Activated naive CD8-positive, alpha-beta T cell (primary cell): ENCODE results near the gene GAB1.

Experiments
- H3K27ac Mint-ChIP-seq: one replicate; pipeline ENCODE4 v1.8.0; 2021; ENCODE audit warnings: mixed read lengths
- H3K27me3 Mint-ChIP-seq: one replicate; pipeline ENCODE4 v1.8.0; 2021; ENCODE audit warnings: mixed read lengths
- H3K36me3 Mint-ChIP-seq: one replicate; pipeline ENCODE4 v1.8.0; 2021; ENCODE audit warnings: mixed read lengths
- H3K4me1 Mint-ChIP-seq: one replicate; pipeline ENCODE4 v1.8.0; 2021; ENCODE audit warnings: low read depth, mixed read lengths
- H3K4me3 Mint-ChIP-seq: one replicate; pipeline ENCODE4 v1.8.0; 2021; ENCODE audit warnings: mild to moderate bottlenecking, mixed read lengths
- H3K9me3 Mint-ChIP-seq: one replicate; pipeline ENCODE4 v1.8.0; 2021; ENCODE audit warnings: low read depth, mixed read lengths

Gene GAB1

DNA sequence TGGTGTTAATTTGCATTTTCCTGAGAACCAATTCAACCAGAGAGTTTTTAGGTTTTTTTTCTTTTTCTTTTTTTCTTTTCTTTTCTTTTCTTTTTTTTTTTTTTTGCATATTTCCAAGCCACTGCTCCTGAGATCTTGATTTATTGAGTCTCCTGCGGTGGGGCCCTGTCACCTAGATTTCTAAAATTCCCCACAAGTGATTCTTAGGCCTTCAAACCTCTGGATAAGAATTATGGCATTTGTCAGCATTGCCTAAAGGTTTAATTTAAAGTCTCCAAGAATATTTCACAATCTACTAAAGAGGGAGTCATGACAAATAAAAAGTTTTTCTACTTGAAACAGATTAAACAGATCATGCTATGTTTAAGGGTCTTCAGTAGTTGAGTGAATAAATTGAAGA lies 84.9 kb downstream of the GAB1 start:
- Mint-ChIP-seq H3K9me3 (no peaks in the 10 kb centered on the region), H3K4me3 (no peak overlapping the region), H3K36me3 (no peaks in the 10 kb centered on the region), H3K27me3 (no peaks in the 10 kb centered on the region), H3K4me1 (no peaks in the 10 kb centered on the region), H3K27ac (no peak overlapping the region)

DNA sequence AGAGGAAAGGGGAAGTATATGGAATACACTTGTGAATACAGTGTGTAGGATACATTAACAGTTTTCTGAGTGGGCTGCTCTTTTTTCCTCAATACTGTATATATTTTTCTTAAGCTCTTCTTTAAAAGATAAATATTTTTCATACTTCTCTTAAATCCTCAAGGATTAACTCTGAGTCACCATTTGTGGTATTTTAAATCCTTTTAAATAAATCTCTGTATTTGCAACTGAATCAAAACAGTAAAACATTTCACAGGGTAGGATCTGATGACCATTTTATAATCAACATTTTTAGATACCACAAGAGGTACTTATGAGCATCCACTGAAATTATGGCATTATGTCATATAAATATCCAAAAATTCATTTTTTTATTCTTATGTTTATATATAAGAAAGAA lies 87.6 kb downstream of the GAB1 start:
- H3K4me3 Mint-ChIP-seq = no peak overlapping the region
- H3K27ac Mint-ChIP-seq = no peak overlapping the region
- H3K27me3 Mint-ChIP-seq = no peaks in the 10 kb centered on the region
- H3K4me1 Mint-ChIP-seq = no peaks in the 10 kb centered on the region
- H3K9me3 Mint-ChIP-seq = no peaks in the 10 kb centered on the region
- no peaks in the 10 kb centered on the region for H3K36me3 Mint-ChIP-seq

DNA sequence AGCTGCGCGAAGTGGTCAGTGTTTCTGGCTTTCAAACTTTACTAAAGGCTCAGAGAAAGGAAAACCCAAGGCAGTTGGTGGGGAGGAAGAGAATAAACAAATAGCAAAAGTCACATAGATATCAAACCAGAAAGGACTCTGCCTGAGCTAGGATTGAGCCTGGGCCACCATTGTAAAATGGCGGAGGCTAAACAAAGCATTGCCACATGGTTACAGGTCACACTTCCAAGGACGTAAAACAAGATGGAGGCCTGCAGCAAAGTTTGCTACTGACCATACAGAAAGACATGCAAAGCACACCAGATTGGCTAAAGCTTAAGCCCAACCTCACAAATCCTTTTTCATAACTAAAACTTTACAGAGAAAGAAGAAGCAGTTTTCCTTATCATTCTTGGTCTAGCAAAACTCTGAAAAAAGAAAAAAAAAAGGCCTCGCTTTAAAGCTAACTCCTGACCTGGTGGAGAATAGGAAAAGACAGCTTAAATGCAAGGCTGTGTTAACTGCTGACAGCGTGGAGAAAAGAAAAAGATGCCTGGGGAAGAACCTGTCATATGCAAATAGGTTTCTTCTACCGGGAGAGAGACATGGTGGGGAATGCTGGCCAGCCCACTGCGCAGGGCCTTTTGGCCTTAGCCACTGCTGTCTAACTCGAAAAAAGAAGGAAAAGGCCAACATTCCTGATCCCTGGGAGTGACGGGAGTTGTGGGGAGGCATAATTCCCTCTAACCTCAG lies 95.0 kb downstream of the GAB1 start:
- Mint-ChIP-seq H3K4me1 (no peaks in the 10 kb centered on the region), H3K9me3 (no peaks in the 10 kb centered on the region), H3K27me3 (no peaks in the 10 kb centered on the region), H3K4me3 (no peak overlapping the region), H3K27ac (no peak overlapping the region), H3K36me3 (no peaks in the 10 kb centered on the region)

DNA sequence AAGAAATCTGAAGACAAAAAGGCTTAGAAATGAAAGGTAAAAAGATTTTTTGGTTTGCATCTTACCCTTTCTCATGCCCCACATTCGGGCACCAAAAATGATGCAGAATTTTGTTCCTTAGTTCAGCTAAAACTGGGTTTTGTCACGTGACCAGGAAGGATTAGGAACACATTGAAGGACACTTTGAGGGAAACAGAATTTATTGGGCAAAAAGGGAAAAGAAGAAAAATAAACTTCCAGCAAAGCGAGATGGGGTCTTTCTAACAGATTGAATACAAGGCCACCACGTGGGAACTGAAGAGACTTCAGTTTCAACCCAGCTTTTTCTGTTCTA lies 95.5 kb downstream of the GAB1 start:
- H3K27me3 Mint-ChIP-seq = no peaks in the 10 kb centered on the region
- H3K4me3 Mint-ChIP-seq = no peak overlapping the region
- no peaks in the 10 kb centered on the region for H3K4me1 Mint-ChIP-seq
- H3K36me3 Mint-ChIP-seq = no peaks in the 10 kb centered on the region
- no peak overlapping the region for H3K27ac Mint-ChIP-seq
- H3K9me3 Mint-ChIP-seq = no peaks in the 10 kb centered on the region

DNA sequence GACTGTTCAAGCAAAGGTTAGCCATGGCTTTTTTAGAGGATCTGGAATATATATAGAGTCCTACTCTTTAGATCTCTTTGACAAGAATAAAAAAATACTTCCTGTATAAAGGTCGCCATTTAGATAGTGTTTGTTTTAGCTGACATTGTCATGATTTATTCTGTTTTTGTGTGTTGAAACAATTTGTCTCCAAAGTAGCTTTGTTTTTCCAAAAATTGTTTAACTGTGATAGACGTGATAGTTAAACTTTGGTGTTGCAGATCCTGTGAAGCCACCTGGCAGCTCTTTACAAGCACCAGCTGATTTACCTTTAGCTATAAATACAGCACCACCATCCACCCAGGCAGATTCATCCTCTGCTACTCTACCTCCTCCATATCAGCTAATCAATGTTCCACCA lies 96.6 kb downstream of the GAB1 start:
- H3K9me3 Mint-ChIP-seq = no peaks in the 10 kb centered on the region
- no peaks in the 10 kb centered on the region for H3K27me3 Mint-ChIP-seq
- H3K27ac Mint-ChIP-seq = no peak overlapping the region
- H3K36me3 Mint-ChIP-seq = no peaks in the 10 kb centered on the region
- no peaks in the 10 kb centered on the region for H3K4me1 Mint-ChIP-seq
- H3K4me3 Mint-ChIP-seq = no peak overlapping the region

DNA sequence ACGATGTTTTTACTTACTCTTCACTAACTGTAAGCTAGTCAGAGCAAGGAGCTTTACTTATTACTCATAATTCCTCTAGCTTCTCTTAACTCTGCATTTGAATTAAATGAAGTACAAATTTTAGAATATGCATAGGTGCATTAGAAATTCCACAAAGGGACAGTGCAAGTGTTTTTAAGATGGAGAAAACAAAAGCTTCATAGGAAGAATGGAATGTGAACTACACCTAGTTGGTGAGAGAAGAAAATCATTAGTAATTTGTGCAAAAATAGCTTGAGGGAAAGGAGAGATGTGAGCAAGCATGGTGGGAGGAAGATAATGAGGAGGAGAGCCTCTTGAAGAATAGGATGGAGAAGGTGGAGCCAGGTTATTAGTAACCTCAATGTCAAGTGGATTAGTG lies 99.3 kb downstream of the GAB1 start:
- H3K9me3 Mint-ChIP-seq = no peaks in the 10 kb centered on the region
- no peak overlapping the region for H3K4me3 Mint-ChIP-seq
- H3K27ac Mint-ChIP-seq = no peak overlapping the region
- H3K36me3 Mint-ChIP-seq = no peaks in the 10 kb centered on the region
- peaks cover 2% of the 10 kb centered on the region for H3K27me3 Mint-ChIP-seq
- no peaks in the 10 kb centered on the region for H3K4me1 Mint-ChIP-seq

DNA sequence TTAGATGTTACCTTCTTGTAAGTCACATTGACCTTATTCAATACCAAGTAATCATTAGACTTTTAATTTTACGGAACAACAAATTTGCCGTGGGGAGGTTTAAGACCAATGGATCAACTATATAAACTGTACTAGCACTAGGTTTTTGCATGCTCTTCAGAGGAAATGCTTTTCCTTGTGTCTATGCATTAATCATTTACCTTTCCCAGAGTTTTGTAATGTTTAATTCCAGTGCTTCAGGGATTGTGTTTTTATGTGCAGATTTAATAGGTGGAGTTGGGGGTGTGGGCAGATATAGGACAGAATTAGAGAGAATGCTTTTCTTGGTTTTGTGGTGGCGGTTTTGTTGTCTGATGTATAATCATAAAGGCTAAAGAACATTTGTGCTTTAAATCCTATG lies 100.8 kb downstream of the GAB1 start:
- Mint-ChIP-seq H3K4me3 (no peak overlapping the region), H3K36me3 (no peaks in the 10 kb centered on the region), H3K27me3 (peaks cover 2% of the 10 kb centered on the region), H3K4me1 (no peaks in the 10 kb centered on the region), H3K27ac (no peak overlapping the region), H3K9me3 (no peaks in the 10 kb centered on the region)

DNA sequence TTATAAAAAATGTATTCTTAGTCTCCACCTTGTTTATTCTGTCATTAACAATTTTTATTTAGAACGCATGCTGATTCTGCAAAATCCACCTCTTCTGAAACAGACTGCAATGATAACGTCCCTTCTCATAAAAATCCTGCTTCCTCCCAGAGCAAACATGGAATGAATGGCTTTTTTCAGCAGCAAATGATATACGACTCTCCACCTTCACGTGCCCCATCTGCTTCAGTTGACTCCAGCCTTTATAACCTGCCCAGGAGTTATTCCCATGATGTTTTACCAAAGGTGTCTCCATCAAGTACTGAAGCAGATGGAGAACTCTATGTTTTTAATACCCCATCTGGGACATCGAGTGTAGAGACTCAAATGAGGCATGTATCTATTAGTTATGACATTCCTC lies 101.3 kb downstream of the GAB1 start:
- Mint-ChIP-seq H3K36me3 (no peaks in the 10 kb centered on the region), H3K4me1 (no peaks in the 10 kb centered on the region), H3K27ac (no peak overlapping the region), H3K9me3 (no peaks in the 10 kb centered on the region), H3K27me3 (peaks cover 2% of the 10 kb centered on the region), H3K4me3 (no peak overlapping the region)

DNA sequence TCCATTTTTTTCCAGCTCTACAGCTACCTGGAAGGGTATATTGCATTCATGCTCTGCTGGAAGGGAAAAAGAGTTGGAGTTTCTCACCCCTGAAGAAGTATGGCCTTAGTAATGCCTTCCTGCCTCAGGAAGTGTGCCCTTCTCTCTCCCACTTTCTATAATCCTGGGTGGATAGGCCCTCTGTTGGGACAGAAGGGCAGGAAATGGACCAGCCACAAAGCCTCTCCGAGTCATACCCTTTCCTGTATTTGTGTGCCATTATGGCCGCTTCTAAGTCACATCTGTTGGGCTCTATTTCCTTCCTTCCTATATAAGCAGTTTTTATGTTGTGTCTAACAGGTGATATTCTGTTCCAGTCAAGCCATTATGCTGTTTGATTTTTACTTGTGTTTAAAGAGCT lies 102.0 kb downstream of the GAB1 start:
- Mint-ChIP-seq H3K4me3 (no peak overlapping the region), H3K4me1 (no peaks in the 10 kb centered on the region), H3K27me3 (peaks cover 2% of the 10 kb centered on the region), H3K27ac (no peak overlapping the region), H3K36me3 (no peaks in the 10 kb centered on the region), H3K9me3 (no peaks in the 10 kb centered on the region)

DNA sequence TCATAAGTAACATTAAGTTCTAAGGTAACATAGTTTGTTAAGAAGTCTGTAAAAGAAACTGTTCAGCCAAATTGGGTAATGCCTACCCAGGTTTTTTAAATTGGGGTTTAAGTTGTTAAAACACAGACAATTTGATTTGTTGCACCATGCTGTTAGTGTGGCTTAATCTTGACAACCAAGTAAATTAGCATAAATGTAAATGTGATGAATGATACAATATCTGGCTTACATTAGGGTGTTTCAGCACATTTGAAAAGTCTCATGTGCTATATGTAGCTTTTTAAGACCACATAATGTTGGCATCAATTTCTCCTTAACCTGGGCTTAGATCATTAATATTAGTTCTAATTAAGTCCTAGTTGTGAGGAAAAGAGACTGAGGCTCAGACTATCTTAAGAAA lies 104.4 kb downstream of the GAB1 start:
- no peaks in the 10 kb centered on the region for H3K9me3 Mint-ChIP-seq
- H3K36me3 Mint-ChIP-seq = no peaks in the 10 kb centered on the region
- no peaks in the 10 kb centered on the region for H3K4me1 Mint-ChIP-seq
- H3K27ac Mint-ChIP-seq = no peak overlapping the region
- no peak overlapping the region for H3K4me3 Mint-ChIP-seq
- H3K27me3 Mint-ChIP-seq = peaks cover 5% of the 10 kb centered on the region

DNA sequence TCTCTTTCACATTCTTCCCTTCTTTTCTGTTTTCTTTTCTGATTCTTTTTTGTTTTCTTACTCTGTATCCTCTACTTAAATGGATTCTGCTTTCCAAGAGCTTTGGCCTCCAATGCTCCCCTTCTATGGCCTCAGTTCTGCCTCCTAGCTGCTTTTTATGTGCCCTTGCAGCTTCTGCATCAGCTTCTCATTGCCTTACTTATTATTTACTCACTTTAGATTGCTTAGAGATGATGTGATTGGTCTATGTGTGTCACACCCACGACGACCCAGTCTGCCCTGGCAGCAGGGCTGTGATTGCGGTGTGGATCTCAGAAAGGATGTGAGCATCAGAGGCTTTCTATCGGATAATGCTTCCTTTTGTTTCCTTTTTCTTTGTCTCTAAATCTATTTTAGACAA lies 105.0 kb downstream of the GAB1 start:
- H3K36me3 Mint-ChIP-seq = no peaks in the 10 kb centered on the region
- no peaks in the 10 kb centered on the region for H3K9me3 Mint-ChIP-seq
- H3K4me1 Mint-ChIP-seq = no peaks in the 10 kb centered on the region
- no peak overlapping the region for H3K27ac Mint-ChIP-seq
- H3K27me3 Mint-ChIP-seq = peaks cover 5% of the 10 kb centered on the region
- H3K4me3 Mint-ChIP-seq = no peak overlapping the region

DNA sequence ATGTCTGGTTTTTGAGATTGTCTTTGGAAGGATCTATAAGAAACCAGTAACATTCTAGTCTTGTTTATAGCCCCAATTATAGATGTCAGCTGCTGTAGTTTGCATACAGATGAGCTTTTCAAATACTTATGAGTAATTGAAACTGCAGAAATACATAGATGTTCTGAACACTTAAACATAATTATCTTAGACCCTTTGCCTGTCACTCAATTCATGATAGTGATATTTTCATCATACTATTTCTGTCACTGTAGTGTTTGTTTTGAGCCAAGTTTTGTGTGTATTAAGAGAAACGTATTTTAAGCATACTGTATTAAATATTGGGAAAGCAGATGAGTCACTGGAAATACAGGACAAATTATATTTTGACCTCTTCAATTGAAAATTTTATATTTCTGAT lies 107.1 kb downstream of the GAB1 start:
- Mint-ChIP-seq H3K27ac (no peak overlapping the region), H3K36me3 (no peaks in the 10 kb centered on the region), H3K9me3 (no peaks in the 10 kb centered on the region), H3K4me3 (no peak overlapping the region), H3K27me3 (peaks cover 5% of the 10 kb centered on the region), H3K4me1 (no peaks in the 10 kb centered on the region)

DNA sequence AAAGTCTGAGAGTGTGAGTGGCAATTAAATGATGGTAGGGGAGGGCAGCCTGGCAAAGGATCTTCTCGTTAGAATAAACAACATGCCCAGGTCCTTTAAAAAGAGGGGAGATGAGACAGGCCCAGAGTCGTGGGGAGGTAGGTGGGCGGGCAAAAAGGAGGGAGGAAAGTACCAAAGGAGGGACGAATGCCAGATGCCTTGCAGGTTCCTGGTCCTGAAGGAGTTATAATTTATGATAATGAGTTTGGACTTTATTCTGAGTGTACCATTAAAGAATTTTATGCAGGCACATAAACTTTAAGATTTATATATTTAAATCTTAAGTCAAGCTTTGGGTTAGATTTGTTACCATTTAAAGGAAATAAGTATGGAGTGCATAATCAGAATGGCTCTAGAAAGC lies 114.5 kb downstream of the GAB1 start:
- Mint-ChIP-seq H3K27ac (no peak overlapping the region), H3K27me3 (peaks cover 3% of the 10 kb centered on the region), H3K36me3 (no peaks in the 10 kb centered on the region), H3K4me1 (no peaks in the 10 kb centered on the region), H3K9me3 (no peaks in the 10 kb centered on the region), H3K4me3 (no peak overlapping the region)

DNA sequence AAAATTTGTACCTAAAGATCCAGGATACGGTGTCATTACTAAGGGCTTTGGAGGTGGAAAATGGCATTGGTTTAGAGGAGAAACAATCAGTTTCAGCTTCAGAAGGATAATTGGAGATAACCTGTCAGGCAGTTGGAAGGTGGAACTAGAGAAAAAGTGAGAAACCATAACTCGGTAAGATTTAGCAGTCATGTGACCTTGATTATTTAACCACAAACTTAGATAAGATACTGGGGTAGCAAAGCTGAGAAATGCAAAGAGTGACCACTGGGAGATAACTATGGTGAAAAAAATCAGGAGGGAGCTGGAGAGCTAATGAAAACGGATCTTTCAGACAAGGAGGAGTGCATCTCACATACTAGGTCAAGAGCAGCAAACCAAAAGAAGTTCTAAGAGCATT lies 118.5 kb downstream of the GAB1 start:
- no peak overlapping the region for H3K27ac Mint-ChIP-seq

DNA sequence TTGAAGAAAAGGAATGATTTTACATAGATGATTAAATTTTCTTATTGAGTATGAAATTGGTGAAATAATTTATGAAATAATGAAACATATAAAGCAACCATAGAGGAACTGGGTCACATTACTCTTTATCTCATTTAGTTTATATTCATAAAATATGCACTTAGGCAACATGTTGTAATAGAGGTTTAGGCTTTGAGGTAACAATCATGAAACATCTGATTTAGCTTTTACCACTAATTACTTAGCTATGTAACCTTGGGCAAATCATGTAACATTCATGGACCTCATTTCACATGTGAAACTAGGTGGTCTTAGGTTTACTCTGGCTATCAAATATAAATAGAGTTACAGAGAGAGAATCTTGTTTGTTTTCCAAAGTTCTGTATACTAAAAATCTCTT lies 122.3 kb downstream of the GAB1 start:
- Mint-ChIP-seq H3K4me3 (no peak overlapping the region), H3K27me3 (peaks cover 5% of the 10 kb centered on the region), H3K36me3 (no peaks in the 10 kb centered on the region), H3K4me1 (no peaks in the 10 kb centered on the region), H3K27ac (no peak overlapping the region), H3K9me3 (no peaks in the 10 kb centered on the region)

More for the DNA sequence above, 118.5 kb downstream of the GAB1 start:
- Mint-ChIP-seq H3K27me3 (peaks cover 3% of the 10 kb centered on the region), H3K9me3 (no peaks in the 10 kb centered on the region), H3K36me3 (no peaks in the 10 kb centered on the region), H3K4me1 (no peaks in the 10 kb centered on the region), H3K4me3 (no peak overlapping the region)

DNA sequence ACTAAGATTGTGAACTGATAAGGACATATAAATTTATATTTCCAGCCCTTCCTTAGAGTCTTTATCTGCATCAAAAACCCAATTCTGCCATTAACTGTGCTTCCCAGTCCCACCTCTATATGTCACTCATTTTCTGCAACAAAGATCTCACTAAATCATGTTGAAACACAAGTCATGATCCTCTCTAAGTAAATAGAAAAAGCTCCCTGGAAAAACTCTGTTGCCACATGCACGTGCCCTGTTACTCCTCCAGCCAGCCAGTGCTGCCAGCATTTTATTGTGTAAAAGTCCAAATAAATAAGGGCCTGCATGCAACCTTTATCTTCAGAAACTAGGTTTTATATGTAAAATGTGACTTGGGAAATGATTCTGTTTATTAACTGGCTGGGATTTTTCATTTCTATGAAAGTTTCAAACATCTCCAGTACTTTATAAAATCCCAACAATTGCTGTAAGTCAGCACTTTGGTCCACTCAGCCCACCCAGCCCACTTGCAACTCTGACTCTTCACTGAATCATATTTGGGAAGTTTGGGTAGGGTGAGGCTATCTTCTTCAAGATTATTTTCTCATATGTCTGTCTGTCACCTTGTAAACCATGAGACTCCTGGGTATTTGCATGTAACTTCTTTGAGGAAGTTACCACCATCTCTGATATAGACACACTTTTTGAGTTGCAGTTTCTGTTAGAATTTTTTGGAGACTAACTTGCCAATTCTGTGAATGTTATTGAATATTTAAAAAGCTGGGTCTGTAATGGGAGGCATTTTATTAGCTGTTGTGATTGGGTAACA lies 136.9 kb downstream of the GAB1 start:
- peaks cover 2% of the 10 kb centered on the region for H3K27me3 Mint-ChIP-seq
- no peak overlapping the region for H3K27ac Mint-ChIP-seq
- H3K9me3 Mint-ChIP-seq = no peaks in the 10 kb centered on the region
- H3K4me1 Mint-ChIP-seq = no peaks in the 10 kb centered on the region
- H3K4me3 Mint-ChIP-seq = no peak overlapping the region
- no peaks in the 10 kb centered on the region for H3K36me3 Mint-ChIP-seq
